Upper lobe of left lung (tissue), 4 donors: ENCODE results near the gene SPATA3.

Experiments used
- POLR2A ChIP-seq, 4 donors: fragments of 450-650 bp; IDR thresholded peaks; one replicate each; pipeline ENCODE4 v1.5.1; 2016 to 2017; ENCODE audit warnings: antibody characterized with exemption in 4 of 4, mild to moderate bottlenecking in 2 of 4
- POLR2AphosphoS5 ChIP-seq, 2 donors: sonication (generic); formaldehyde crosslinking; IDR thresholded peaks; one replicate each; pipeline ENCODE4 v1.5.1; 2017; ENCODE audit warnings: antibody characterized with exemption in 2 of 2
- TF ChIP-seq, protein P1 (sequence below), 6 experiments: fragments of 450-650 bp in 4 of 6; fragments of 200-600 bp in 2 of 6; sonication (generic) in 2 of 6; IDR thresholded peaks; one replicate each; pipeline ENCODE4 v1.5.1; 2016 to 2019; ENCODE audit warnings: antibody characterized with exemption in 6 of 6

DNA sequence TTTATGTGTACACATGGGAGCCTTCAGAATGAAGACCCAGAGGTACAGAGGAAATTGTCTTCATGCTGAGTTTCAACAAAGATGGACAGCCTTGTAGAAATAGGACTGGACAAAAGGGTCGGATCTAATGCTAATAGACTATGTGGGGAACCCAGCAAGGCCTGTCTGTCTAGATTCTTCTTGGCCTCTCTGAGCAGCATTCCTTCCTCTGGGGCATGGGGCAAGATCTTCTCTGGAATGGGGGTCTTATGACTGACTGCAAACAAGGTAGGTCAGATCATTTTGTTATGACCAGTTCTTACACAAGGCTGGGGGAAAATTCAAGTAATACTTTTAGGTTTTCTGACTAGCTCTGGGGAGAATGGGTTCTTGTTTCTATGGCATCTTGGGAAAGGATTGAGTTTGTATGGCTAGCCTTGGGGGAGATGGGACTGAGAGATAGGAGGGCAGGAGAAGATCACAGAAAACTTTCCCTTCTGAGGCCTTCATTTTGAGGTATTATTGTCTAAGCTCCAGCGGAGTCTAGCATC, 14.3 kb downstream of the SPATA3 start:
- TF ChIP-seq, protein P1, sequence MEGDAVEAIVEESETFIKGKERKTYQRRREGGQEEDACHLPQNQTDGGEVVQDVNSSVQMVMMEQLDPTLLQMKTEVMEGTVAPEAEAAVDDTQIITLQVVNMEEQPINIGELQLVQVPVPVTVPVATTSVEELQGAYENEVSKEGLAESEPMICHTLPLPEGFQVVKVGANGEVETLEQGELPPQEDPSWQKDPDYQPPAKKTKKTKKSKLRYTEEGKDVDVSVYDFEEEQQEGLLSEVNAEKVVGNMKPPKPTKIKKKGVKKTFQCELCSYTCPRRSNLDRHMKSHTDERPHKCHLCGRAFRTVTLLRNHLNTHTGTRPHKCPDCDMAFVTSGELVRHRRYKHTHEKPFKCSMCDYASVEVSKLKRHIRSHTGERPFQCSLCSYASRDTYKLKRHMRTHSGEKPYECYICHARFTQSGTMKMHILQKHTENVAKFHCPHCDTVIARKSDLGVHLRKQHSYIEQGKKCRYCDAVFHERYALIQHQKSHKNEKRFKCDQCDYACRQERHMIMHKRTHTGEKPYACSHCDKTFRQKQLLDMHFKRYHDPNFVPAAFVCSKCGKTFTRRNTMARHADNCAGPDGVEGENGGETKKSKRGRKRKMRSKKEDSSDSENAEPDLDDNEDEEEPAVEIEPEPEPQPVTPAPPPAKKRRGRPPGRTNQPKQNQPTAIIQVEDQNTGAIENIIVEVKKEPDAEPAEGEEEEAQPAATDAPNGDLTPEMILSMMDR (IDR thresholded peaks at IDR 0.05): no peak
- TF ChIP-seq POLR2A (IDR thresholded peaks at IDR 0.05) (no peak), POLR2AphosphoS5 (IDR thresholded peaks at IDR 0.05) (no peak)
